ENCODE results near the gene PPP3CA.
"Not testable (repeated sequence)": the region's sequence is repeated elsewhere in the genome, so short reads cannot be mapped to it uniquely, and the experiment has no call there.

PPP3CA gene

DNA sequence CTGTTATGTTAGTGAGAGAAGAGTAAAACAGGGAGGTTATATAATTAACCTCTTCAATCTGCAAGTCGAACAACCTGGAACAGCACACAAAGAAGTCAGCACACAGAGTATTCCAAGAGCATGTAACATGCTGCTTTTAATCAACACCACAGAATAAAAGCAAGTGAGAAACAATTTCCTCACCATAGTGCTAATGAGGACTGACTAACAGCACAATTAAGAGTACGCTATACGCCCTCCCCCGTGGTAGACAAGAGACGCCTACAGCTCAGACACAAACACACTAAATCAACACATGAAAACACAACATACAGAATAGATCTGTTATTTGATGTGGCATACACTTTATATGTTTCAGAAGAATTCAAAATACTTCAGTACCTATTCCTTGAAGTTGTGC, 103.0 kb downstream of the PPP3CA start:
- DNase-seq = no peak

DNA sequence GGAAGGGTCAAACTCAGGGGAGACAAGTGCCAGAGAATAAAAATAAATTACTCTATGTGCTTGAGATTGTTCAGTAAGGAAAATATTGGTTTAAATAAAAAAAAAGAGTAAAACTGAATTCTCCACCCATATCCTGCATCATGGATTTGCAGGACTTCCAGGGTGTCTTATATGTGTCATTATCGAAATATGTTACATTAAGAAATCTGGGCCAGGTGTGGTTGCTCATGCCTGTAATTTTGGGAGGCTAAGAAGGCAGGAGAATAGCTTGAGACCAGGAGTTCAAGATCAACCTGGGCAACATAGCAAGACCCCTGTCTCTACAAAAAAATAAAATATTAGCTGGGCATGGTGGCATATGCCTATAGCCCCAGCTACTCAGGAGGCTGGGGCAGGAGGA, 104.9 kb downstream of the PPP3CA start:
- DNase-seq = no peak

DNA sequence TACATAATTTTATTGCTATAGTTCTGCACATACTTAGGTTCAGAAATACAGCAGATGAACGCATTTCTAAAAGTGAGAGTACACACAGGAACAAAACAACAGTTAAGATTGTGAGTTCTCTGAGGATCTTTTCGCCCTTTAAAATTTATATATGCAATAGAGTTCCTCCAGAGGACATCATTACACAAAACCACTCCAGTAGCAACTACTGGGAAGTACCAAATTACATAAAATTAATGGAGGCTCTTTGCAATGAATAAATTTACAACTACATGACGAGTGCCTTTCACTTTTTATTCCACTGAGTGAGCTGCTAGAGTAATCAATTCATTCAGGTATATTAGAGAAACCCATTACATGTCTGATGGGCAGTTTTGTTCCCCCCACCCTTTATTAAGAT, 107.2 kb downstream of the PPP3CA start:
- DNase-seq = no peak

DNA sequence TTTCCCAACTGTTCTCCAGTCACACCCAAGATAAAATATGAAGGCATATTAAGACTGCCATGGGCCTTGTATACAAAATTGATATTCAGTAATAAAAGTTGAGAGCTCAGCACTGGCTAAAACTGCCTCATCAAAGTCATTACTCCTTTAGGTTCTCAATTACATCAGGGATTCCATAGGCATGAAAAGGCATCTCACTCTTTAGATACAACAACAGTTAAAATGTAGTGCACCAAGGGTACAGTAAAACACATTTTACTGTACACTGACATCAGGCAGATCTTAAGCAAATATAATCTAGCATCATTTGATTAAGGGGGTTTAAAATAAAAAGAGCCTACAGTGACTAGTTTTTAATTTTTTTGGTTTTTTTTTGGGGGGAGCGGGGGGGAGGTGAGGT, 107.7 kb downstream of the PPP3CA start:
- no peak for DNase-seq

DNA sequence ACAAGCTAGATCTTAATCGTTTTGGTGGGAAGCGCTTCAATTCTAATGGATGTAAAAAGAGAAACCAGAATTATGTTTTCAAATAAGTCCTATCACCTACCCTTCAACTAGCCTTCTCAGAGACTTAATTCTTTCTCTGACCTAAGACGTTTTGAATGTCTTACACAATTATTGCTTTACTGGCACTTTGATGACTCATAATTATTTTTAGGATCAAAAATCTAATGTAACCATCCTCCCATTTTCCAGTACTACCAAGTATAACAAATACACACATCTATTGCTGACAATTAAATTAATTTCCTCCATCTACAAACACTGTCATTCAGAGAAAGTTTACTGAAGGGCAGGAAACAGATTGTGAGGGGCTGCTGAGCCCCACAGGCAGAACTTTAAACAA, 108.6 kb downstream of the PPP3CA start:
- no peak for DNase-seq

DNA sequence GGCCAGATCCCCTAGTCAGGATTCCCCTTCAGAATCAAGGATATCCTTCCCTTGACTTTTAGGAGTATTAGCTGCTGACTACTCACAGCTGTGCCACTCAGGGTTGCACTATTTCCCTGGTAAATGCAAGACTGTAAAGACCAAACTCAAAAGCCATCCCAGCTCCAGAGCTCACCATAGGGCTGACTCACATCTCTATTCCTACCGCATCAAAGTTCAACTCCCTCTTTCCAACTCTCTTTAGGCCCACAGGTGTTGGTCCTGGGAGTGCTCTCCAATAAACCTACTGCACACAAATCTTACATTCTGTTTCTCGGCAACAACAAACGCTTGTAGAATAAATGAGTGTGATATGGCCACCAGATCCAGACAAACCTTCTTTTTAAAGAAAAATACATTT, 109.6 kb downstream of the PPP3CA start:
- DNase-seq = no peak

DNA sequence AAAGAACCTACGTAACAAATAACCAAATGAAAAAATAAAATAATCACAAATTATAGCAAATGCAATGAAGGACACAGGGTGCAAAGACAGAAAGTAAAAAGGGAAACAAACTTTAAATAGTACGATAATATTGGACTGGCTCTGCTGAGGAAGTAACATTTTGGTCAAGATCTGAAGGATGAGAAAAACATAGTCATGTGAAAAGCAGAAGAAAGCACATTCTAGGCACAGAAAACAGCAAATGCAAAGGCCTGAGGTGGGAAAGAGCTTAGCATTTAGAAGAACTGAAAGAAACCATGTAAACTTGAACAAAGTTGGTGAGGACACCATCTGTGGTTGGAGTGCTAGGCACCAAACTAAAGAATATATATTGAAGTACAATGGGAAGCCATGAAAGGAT, 111.2 kb downstream of the PPP3CA start:
- no peak for DNase-seq

DNA sequence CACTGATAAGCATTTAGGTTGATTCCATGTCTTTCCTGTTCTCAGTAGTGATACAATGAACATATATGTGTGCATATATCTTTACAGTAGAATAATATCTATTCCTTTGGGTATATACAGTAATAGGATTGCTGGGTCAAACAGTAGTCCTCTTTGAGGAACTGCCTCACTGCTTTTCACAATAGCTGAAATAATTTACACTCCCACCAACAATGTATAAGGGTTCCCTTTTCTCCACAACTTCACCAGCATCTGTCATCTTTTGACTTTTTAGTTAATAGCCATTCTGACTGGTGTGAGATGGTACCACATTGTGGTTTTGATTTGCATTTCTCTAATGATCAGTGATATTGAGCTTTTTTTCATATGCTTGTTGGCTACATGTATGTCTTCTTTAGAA, 113.2 kb downstream of the PPP3CA start:
- not testable (repeated sequence) for DNase-seq

GRCh38 chr4:101232074-101232776, 115.1 kb downstream of the PPP3CA start:
- no peak for DNase-seq

DNA sequence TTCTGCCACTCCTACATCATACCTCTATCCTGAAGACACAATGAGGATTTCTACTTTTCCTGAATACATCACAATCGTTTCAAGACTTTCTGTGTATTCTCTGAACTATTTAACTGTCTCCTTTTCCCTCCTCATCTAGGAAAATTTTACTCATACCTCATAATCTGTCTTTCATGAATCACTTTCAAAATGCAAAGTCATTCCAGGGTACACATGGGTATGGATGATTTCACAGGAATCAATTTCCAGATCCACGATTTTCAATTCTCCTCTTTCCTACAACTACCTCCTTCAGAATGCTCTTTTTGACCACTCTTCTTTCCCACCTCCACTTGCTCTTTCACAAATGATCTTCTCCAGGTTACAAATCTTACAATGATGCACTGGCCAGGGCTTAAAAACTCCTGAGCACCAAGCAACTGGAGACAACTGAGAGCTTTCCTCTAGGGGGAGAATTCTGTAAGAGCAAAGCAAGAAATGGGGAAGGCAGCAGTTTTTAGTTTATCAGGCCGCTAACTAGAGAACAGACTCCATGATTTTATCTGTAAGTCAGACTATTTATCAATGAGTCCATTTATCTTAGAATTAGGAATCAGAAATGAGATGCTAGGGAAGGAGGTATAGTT, 116.4 kb downstream of the PPP3CA start:
- no peak for DNase-seq

DNA sequence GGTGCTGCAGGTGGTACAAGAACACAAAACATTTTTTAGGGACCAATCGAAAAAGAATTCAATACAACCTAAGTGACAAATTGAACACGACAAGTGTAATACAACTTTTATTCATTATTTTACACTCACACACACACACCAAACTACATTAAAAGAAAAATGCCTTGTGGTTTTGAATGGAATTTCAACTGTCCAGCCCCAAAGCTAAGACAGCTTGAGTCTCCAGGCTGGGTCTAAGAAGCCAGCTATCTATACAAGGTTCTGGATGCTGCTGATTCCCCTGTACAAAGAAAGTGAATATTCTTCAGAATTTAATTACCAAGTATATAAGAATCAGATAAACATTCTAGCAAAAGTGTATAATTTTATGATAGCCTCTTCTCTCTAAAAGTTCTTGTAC, 118.2 kb downstream of the PPP3CA start:
- DNase-seq = no peak

- DNase-seq = no peak
Measured at GRCh38 chr4:101227715-101228114, 119.6 kb downstream of the PPP3CA start.

GRCh38 chr4:101224358-101225218, 122.7 kb downstream of the PPP3CA start:
- no peak for DNase-seq

GRCh38 chr4:101222156-101222845, 125.0 kb downstream of the PPP3CA start:
- no peak for DNase-seq

DNA sequence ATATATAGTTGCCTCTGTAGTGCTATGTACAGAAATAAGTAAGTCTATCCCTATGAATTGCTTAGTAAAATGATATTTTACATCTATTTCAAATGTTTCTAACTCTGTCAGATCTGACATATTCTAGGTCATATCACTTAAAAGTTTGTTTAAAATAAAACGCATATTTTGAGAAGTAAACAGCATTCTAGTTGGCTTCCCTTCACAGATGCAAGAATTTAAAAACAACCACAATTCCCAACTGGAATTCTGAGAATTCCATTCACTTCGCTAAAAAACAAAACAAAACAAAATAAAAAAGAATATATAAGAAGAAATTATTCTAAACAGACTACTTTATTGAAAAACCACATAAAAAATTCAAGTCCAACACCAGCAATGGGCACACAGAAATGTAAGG, 126.0 kb downstream of the PPP3CA start:
- DNase-seq = no peak

DNA sequence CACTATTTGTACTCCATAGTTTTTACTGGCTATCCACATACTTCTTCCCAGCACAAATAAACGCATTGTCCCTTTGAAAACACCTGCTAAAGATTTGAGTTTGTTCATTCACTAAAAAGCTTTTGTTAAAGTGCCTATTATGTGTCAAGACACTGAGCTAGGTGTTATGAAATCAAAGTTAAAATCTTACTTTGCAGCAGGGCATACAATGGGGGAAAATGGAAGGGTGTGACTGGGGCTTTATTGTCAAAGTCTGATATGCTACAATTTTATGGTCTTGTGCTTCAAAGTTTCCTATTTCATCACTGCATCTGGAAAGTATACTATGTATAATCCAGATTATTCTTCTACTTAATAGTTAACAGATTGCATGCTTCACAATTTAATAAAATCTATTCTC, 128.4 kb downstream of the PPP3CA start:
- no peak for DNase-seq

GRCh38 chr4:101218346-101218745, 129.0 kb downstream of the PPP3CA start:
- DNase-seq = no peak

- DNase-seq = no peak
Measured at GRCh38 chr4:101217353-101218031, 129.8 kb downstream of the PPP3CA start.

DNA sequence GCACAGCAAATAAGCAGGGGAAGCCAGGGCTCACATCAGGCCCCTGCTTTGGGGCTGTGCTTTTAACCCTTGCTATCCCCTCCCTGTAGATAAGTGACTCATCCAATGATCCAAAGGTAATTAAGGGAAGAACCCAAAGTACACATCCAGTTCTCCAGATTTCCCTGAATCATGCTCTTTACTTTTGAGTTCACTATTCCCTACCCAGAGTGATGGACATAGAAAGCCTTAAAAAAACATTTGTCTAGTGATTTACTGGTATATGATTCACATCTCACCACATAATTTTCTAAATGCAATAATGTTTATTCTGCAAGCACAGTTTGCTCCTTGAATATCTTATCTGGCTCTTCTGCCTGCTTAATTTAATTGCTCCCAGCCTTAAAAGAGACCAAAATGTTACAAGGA, 136.2 kb downstream of the PPP3CA start:
- no peak for DNase-seq

- DNase-seq = no peak
Measured at GRCh38 chr4:101210331-101210730, 137.0 kb downstream of the PPP3CA start.

DNA sequence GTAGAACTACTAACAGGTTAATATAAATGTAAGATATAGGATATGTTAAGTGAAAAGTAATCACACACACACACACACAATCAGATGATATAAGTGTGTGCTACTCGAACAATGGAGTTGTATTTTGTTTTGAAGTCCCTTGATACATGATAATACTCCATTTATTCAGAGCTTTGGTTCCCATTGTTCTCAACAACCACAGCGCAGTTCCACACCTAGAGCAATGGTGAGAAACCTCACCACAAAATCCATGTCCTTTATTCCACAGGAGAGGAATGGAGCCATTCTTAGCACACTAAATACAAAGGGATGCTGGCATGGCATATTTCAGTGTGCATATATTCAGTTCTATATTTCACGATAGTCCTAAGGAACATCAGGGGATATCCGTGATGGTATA, 139.2 kb downstream of the PPP3CA start:
- DNase-seq = no peak

DNA sequence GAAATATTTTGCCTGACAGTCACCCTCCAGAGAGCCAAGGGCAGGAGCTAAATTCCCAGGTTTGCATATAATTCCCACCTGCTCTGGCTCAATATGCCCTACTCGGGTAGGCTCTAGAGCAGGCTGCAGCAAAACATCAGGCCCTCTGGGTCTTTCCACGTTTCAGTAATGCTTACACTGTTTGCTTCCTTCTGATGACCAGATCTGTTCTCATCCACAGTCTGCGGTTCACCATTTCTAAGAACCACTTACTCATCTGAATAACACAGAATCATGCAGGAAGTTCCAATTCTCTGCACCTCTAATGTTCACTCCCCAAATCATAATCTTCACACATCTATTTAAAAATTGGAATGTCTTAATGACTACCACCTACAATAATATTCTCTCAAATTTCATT, 141.4 kb downstream of the PPP3CA start:
- DNase-seq = peak in 2 of 5 experiments; percentile 15 to 93

- DNase-seq = no peak
Measured at GRCh38 chr4:101201421-101201820, 145.9 kb downstream of the PPP3CA start.
